ENCODE measurements around the gene TLK2.
A peak's percentile ranks its signal among the peaks of the same experiment; 100 is the strongest.

Gene TLK2

GRCh38 chr17:62627219-62627903 lies 148.7 kb downstream of the TLK2 start, which contains the start of gene MRC2:
Gene MRC2, plus strand, starts transcription at chr17:62627670. Its CDS starts 133 bp downstream, at chr17:62627803.
- peak in 2 of 4 experiments; percentile 32 to 56 for DNase-seq (ENCODE audit: low read depth in 4 of 4, low spot score in 1 of 4)

GRCh38 chr17:62627904-62628633 lies 149.4 kb downstream of the TLK2 start:
- peak in 2 of 4 experiments; percentile 23 to 44 for DNase-seq (ENCODE audit: low read depth in 4 of 4, low spot score in 1 of 4)

- no peak for DNase-seq (ENCODE audit: low read depth in 4 of 4, low spot score in 1 of 4)
Observed at GRCh38 chr17:62628831-62629555, 150.4 kb downstream of the TLK2 start.

GRCh38 chr17:62629556-62630364 lies 151.1 kb downstream of the TLK2 start:
- DNase-seq (ENCODE audit: low read depth in 4 of 4, low spot score in 1 of 4), result no peak

GRCh38 chr17:62630365-62631085 lies 151.9 kb downstream of the TLK2 start:
- DNase-seq (ENCODE audit: low read depth in 4 of 4, low spot score in 1 of 4), result no peak

- no peak for DNase-seq (ENCODE audit: low read depth in 4 of 4, low spot score in 1 of 4)
Observed at GRCh38 chr17:62631086-62631935, 152.7 kb downstream of the TLK2 start.

- no peak for DNase-seq (ENCODE audit: low read depth in 4 of 4, low spot score in 1 of 4)
Observed at GRCh38 chr17:62631936-62632924, 153.6 kb downstream of the TLK2 start.

GRCh38 chr17:62637809-62638208 lies 159.2 kb downstream of the TLK2 start:
- no peak for DNase-seq (ENCODE audit: low read depth in 4 of 4, low spot score in 1 of 4)

GRCh38 chr17:62641153-62641552 lies 162.5 kb downstream of the TLK2 start:
- DNase-seq (ENCODE audit: low read depth in 4 of 4, low spot score in 1 of 4), result no peak

GRCh38 chr17:62641951-62642350 lies 163.3 kb downstream of the TLK2 start:
- DNase-seq (ENCODE audit: low read depth in 4 of 4, low spot score in 1 of 4), result no peak

GRCh38 chr17:62643496-62643895 lies 164.9 kb downstream of the TLK2 start:
- DNase-seq (ENCODE audit: low read depth in 4 of 4, low spot score in 1 of 4), result no peak

- no peak for DNase-seq (ENCODE audit: low read depth in 4 of 4, low spot score in 1 of 4)
Observed at GRCh38 chr17:62644487-62645173, 166.0 kb downstream of the TLK2 start.

GRCh38 chr17:62648251-62648955 lies 169.8 kb downstream of the TLK2 start:
- no peak for DNase-seq (ENCODE audit: low read depth in 4 of 4, low spot score in 1 of 4)

GRCh38 chr17:62648956-62649294 lies 170.3 kb downstream of the TLK2 start:
- no peak for DNase-seq (ENCODE audit: low read depth in 4 of 4, low spot score in 1 of 4)

GRCh38 chr17:62649570-62649969 lies 170.9 kb downstream of the TLK2 start:
- no peak for DNase-seq (ENCODE audit: low read depth in 4 of 4, low spot score in 1 of 4)

- no peak for DNase-seq (ENCODE audit: low read depth in 4 of 4, low spot score in 1 of 4)
Observed at GRCh38 chr17:62650587-62650986, 172.0 kb downstream of the TLK2 start.
